HG02623 (cell line): Measurements from ENCODE around the gene DNALI1.
"Not testable (repeated sequence)": the region's sequence is repeated elsewhere in the genome, so short reads cannot be mapped to it uniquely, and the experiment has no call there.

ENCODE experiments used
- ATAC-seq: cut with Tn5 transposase; IDR thresholded peaks from one replicate; pipeline ENCODE4 v1.9.1; 2021; ENCODE audit warnings: moderate library complexity; ENCODE audit not compliant: unreplicated experiment

Gene DNALI1

GRCh38 chr1:37556712-37557196 is at the start of gene DNALI1:
Gene DNALI1, plus strand, starts transcription at chr1:37556940. Its CDS starts 55 bp downstream, at chr1:37556995.
- ATAC-seq: no peak

DNA sequence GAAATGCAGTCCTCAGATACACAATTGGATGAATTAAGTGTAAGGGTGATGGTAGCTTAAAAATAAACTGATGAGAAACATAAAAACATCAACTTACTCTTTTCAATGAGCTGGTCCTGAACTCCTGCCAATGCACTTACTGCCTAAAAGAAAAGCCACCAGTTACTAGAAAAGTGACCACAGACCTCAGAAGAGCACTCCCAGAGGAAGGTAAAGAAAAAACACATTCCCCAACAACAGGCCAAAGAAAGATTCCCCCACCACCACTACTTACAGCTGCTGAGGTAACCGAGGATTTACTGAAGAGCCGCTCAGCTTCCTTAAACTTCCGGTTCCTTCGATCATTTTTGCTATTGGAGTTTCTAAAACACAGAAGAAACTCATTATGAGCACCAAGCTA is 47.6 kb upstream of the DNALI1 start:
- ATAC-seq: no peak

GRCh38 chr1:37513795-37514349 is 42.9 kb upstream of the DNALI1 start:
- no peak for ATAC-seq

- ATAC-seq: peak; percentile 87
Observed at GRCh38 chr1:37514350-37515184, 42.2 kb upstream of the DNALI1 start, which contains the start of gene MEAF6. Gene MEAF6, minus strand, starts transcription at chr1:37514766. Its CDS starts 20 bp downstream, at chr1:37514746.

DNA sequence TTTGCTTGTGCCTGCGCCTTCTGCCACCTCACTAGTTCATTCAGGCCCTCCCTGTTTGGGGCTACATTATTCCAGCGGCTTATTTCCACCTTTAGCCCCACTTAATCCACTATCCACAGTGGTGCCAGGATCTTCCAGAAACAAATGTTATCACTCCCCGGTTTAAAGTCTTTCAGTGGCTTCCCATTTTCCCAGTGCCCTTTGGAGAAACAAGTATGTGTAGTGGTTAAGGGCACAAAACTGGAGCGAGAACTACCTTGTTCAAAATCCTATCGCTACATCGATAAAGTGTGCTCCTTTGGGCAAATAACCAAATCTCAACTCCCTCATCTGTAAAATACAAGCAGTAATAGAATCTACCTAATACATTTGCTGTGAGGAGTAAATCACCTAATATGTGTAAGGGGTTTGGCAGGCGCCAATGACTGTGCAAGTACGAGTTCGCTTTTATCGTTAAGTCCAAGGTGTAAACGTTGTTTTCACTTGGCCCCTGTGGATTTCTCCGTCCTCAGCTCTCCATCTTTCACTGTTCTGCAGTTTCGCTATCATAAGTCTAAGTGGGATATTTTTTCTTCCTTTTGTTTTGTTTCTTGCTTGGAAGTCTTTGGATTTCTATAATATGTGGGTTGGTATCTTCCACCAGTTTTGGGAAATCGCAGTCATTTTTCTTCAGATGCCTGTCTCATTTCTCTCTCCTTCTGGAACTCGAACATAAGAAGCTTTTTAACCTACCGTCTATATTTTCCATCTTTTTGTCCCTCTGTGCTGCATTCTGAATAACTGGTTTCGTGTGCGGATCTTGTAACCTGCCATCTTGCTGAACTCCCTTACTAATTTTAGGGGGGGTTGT is 41.3 kb upstream of the DNALI1 start:
- ATAC-seq: no peak

DNA sequence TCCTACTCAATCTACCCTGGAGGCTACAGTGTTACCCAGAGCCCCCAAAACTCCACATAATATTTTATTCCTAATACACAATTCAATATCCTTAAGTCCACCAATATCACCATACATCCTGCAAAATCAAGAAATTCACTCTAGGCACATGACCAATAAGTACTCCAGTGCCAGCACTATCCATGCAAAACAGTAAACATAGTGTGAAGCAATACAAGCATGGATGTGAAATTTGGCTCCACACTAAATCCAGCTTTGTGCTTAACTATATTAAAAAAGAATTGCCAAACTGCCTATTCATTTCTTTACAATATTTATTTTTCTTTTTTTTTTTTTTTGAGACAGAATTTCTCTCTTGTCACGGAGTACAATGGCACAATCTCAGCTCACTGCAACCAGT is 39.2 kb upstream of the DNALI1 start:
- ATAC-seq: no peak

GRCh38 chr1:37518241-37518640 is 38.5 kb upstream of the DNALI1 start:
- ATAC-seq: not testable (repeated sequence)

DNA sequence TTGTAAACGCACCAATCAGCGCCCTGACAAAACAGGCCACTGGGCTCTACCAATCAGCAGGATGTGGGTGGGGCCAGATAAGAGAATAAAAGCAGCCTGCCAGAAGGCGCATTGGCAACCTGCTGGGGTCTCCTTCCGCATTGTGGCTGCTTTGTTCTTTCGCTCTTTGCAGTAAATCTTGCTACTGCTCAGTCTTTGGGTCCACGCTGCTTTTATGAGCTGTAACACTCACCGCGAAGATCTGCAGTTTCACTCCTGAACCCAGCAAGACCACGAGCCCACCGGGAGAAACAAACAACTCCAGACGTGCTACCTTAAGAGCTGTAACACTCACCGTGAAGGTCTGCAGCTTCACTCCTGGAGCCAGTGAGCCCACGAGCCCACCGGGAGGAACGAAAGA is 37.8 kb upstream of the DNALI1 start:
- not testable (repeated sequence) for ATAC-seq

GRCh38 chr1:37519613-37520012 is 37.1 kb upstream of the DNALI1 start:
- ATAC-seq: no peak

GRCh38 chr1:37529888-37530287 is 26.9 kb upstream of the DNALI1 start:
- ATAC-seq: not testable (repeated sequence)

GRCh38 chr1:37532418-37533156 is 24.2 kb upstream of the DNALI1 start:
- not testable (repeated sequence) for ATAC-seq

DNA sequence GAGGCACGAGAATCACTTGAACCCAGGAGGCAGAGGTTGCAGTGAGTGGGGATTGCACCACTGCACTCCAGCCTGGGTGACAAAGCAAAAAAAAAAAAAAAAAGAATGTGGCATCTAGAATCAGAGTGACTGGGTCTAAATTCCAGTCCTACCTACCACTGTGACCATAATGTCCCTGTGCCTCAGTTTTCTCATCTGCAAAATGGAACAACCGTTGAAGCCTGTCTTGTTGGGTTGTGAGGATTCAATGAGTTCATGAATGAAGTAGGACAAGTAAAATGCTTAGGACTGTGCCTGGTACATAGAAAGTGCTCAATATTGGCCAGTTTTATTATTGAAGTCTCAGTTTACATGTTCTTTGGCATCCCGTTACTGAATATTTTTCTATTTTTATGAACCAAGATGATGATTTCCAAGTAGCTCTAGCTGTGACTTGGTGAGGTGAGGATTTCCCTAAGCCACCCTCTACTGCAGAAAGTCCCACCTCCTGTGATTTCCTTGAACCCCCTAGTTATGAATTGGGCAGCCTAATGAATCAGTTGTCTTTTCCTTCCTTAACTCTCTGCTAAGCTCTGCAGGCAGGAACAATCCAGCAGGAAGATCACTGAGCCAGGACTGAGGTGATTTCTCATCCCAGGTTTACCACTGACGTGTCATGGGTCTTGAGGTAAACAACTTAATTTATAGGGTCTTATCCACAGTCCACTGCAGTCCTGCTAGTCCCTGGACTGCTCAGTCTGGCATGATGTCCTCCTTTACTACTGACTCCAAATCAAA is 23.2 kb upstream of the DNALI1 start:
- no peak for ATAC-seq

- no peak for ATAC-seq
Observed at GRCh38 chr1:37537378-37537777, 19.4 kb upstream of the DNALI1 start.

DNA sequence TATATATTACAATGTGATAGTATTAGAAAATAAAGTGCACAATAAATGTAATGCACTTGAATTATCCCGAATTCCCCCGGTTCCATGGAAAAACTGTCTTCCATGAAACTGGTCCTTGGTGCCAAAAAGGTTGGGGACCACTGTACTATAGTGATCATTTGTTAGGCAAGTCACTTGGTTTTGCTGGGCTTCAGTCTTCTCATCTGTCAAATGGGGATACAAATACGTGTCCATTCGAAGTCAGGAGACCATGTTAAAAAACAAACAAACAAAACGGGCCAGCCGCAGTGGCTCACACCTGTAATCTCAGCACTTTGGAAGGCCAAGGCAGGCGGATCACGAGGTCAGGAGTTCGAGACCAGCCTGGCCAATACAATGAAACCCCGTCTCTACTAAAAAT is 17.6 kb upstream of the DNALI1 start:
- not testable (repeated sequence) for ATAC-seq

DNA sequence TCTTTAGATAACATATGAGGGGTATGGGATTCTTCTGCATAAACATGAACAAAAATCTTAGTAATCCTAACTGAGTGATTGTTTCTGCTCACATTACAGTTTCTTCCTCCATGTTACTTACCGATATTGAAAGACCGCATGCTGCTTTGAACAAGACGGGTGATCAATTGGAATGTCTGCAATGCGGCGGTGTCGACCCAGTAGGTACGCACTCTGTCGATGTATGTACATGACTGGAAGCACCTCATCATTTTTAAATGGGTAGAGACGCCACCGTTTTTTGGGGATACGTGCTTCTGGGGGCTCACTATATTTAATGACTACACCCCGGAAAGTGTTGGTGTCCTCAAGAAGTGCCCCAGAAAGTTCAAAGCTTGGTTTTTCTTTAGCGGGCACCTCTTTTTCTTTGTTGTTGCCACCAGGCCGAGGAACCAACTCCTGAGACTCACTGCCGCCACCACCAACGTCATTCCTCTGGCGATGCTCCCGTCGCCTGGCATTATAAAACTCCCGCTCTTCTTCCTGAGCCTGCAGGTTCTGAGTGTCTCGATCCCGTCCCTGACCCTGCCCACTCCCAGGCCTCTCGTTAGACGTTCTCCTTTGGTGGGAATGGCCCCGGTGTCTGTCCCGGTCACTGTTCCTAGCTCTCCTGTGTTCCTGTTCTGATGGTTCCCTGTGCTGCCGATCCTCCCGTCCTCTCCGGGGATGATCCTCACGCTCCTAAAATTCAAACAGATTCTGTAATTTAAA is 16.5 kb upstream of the DNALI1 start:
- ATAC-seq: no peak

DNA sequence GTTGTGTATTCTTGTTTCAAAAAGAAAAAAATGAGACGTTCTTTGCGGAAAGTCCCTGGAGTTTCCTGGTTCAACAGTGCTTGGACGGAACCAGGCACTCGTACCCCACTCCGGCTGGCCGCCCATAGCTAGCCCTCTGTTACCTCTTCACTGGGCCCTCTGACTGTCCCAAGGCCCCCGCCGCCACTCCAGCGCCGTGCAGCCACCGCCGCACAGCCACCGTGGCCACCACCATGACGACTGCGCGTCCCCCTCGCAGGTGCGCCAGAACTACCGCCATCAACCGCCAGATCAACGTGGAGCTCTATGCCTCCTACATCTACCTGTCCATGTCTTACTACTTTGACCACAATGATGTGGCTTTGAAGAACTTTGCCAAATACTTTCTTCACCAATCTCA is 12.2 kb upstream of the DNALI1 start:
- no peak for ATAC-seq

GRCh38 chr1:37545019-37545418 is 11.7 kb upstream of the DNALI1 start:
- ATAC-seq: no peak

DNA sequence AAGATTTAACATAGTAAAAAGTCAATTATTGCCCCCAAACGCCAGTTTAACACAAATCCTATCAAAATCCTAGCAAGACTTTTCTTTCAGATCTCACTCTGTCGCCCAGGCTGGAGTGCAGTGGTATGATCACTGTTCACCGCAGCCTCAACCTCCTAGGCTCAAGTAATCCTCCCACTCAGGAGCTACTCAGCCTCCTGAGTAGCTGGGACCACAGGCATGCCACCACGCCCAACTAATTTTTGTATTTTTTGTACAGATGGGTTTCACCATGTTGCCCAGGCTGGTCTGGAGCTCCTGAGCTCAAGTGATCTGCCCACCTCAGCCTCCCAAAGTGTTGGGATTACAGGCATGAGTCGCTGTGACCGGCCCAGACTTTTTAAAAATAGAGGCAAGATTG is 7.4 kb upstream of the DNALI1 start:
- no peak for ATAC-seq

DNA sequence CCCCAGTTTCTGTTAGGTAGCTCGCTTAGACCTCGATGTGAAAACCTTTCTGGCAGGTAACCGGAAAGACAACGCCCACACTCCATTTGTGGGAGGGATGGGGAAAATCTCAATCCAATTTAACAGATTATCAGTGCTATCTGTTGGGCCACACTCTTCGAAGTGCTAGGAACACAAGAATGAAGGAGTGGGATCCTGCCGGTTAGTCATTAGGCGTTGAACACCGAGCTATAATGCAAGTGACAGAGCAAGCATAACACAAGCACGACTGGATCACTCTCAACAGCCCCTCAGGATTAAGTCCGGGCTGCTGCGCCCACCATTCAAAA is 3.2 kb upstream of the DNALI1 start:
- ATAC-seq: no peak
